HepG2 (cell line): ENCODE measurements around the gene FRMD8. TPM values are rescaled to one million over a fixed set of nuclear protein-coding genes. Genes with fewer than 3 reads are reported as not detected.

Experiments
- ARNT2 ChIP-seq: sonication (generic); formaldehyde crosslinking; IDR thresholded peaks from 2 replicates; pipeline ENCODE4 v1.8.0; 2022; ENCODE audit warnings: mild to moderate bottlenecking, low read depth, missing genetic modification reagents, moderate library complexity
- HDAC2 ChIP-seq: sonication (generic); formaldehyde crosslinking; IDR thresholded peaks from 2 replicates; pipeline ENCODE4 v1.4.0; 2020; ENCODE audit warnings: missing genetic modification reagents
- HNF4A ChIP-seq: sonication (generic); formaldehyde crosslinking; IDR thresholded peaks from 2 replicates; pipeline ENCODE4 v1.4.0; 2020; ENCODE audit warnings: missing genetic modification reagents
- HNRNPLL ChIP-seq: fragments of 200-400 bp; formaldehyde crosslinking; IDR thresholded peaks from 2 replicates; pipeline ENCODE4 v1.6.1; 2017; ENCODE audit warnings: mild to moderate bottlenecking, low read depth, low read length; ENCODE audit not compliant: poor library complexity, severe bottlenecking
- JUN ChIP-seq: sonication (generic); formaldehyde crosslinking; IDR thresholded peaks from 2 replicates; pipeline ENCODE4 v1.4.0; 2020; ENCODE audit warnings: mild to moderate bottlenecking, missing genetic modification reagents
- NFE2 ChIP-seq: sonication (generic); formaldehyde crosslinking; IDR thresholded peaks from 2 replicates; pipeline ENCODE4 v1.4.0; 2020; ENCODE audit warnings: missing genetic modification reagents
- RBFOX2 ChIP-seq: fragments of 200-400 bp; formaldehyde crosslinking; IDR thresholded peaks from 2 replicates; pipeline ENCODE4 v1.6.1; 2017; ENCODE audit warnings: low read depth, mild to moderate bottlenecking, low read length
- SIN3B ChIP-seq: fragments of 150-350 bp; IDR thresholded peaks from 2 replicates; pipeline ENCODE4 v1.6.1; 2014; ENCODE audit warnings: low read length
- SP5 ChIP-seq: IDR thresholded peaks from 2 replicates; pipeline ENCODE4 v1.6.1; 2016; ENCODE audit warnings: low read depth, borderline replicate concordance
- TP53 ChIP-seq: sonication (generic); formaldehyde crosslinking; conservative IDR thresholded peaks from 2 replicates; pipeline ENCODE4 v1.4.0; 2020; ENCODE audit warnings: missing genetic modification reagents
- XRCC5 ChIP-seq: fragments of 200-400 bp; formaldehyde crosslinking; optimal IDR thresholded peaks from 2 replicates; pipeline ENCODE3; 2017; ENCODE audit warnings: mild to moderate bottlenecking, low read length
- ZBTB8A ChIP-seq: sonication (generic); formaldehyde crosslinking; IDR thresholded peaks from 2 replicates; pipeline ENCODE4 v1.4.0; 2020; ENCODE audit warnings: mild to moderate bottlenecking, low read depth, missing genetic modification reagents, borderline replicate concordance
- ZNF224 ChIP-seq: sonication (generic); formaldehyde crosslinking; IDR thresholded peaks from 2 replicates; pipeline ENCODE4 v1.5.0; 2020; ENCODE audit warnings: mild to moderate bottlenecking, missing genetic modification reagents
- ZNF3 ChIP-seq: IDR thresholded peaks from 2 replicates; pipeline ENCODE4 v1.7.0; 2017; ENCODE audit warnings: inconsistent platforms
- ZNF432 ChIP-seq: sonication (generic); formaldehyde crosslinking; IDR thresholded peaks from 2 replicates; pipeline ENCODE4 v1.5.0; 2020; ENCODE audit warnings: missing genetic modification reagents, mild to moderate bottlenecking, borderline replicate concordance
- ZNF607 ChIP-seq: sonication (generic); formaldehyde crosslinking; IDR thresholded peaks from 2 replicates; pipeline ENCODE4 v1.5.1; 2020; ENCODE audit warnings: missing genetic modification reagents, mild to moderate bottlenecking, borderline replicate concordance
- ZNF782 ChIP-seq: sonication (generic); formaldehyde crosslinking; IDR thresholded peaks from 2 replicates; pipeline ENCODE4 v1.4.0; 2020; ENCODE audit warnings: missing genetic modification reagents, mild to moderate bottlenecking, borderline replicate concordance
- ZZZ3 ChIP-seq: sonication (generic); formaldehyde crosslinking; IDR thresholded peaks from 2 replicates; pipeline ENCODE4 v1.4.0; 2020; ENCODE audit warnings: missing genetic modification reagents, mild to moderate bottlenecking, borderline replicate concordance
- polyA plus RNA-seq, 8 experiments: library from polyadenylated mRNA; depleted of rRNA in 3 of 8; stranded (reverse) in 7 of 8; unstranded in 1 of 8; fragments of >200 nt; fragmentation: Illumina TruSeq in 4 of 8; extraction: Trizol in 4 of 8; gene quantifications; 2 replicates each; pipeline versions ENCODE4 v1.2.1 to v1.2.3, GENCODE V29; 2011 to 2016; ENCODE audit warnings: low read depth in 4 of 8, missing spikeins in 1 of 8, mixed read lengths in 1 of 8; ENCODE audit not compliant: insufficient read depth in 1 of 8
- total RNA-seq, 5 experiments: library from RNA; depleted of rRNA; stranded (reverse); fragments of >200 nt; fragmentation: Illumina TruSeq; extraction: Trizol; gene quantifications; 2 replicates each; pipeline ENCODE4 v1.2.3, GENCODE V29; 2016; ENCODE audit warnings: low read depth in 1 of 5
- TF ChIP-seq, protein P1 (sequence below): IDR thresholded peaks from 2 replicates; pipeline ENCODE4 v1.6.1; 2012; ENCODE audit warnings: low read depth, low read length, improper control_type of control experiment
- TF ChIP-seq, protein P2 (sequence below): sonication (generic); formaldehyde crosslinking; IDR thresholded peaks from 2 replicates; pipeline ENCODE4 v1.5.1; 2020; ENCODE audit warnings: mild to moderate bottlenecking, missing genetic modification reagents, moderate library complexity

The FRMD8 gene
- total and polyA plus RNA-seq, 2 of the 13 experiments (the other 11 are each of a cell fraction or from before 2014, with no cell fraction given) = 5.8 to 20.6 TPM

GRCh38 chr11:65418681-65419459 is 32.4 kb downstream of the FRMD8 start (continued):
- TF ChIP-seq HDAC2 (CRISPR knock-in tag) = peak; percentile 48
- TF ChIP-seq HNRNPLL = peak; percentile 56
- no peak; the same call in none of the 2 replicates for TF ChIP-seq TP53 (CRISPR knock-in tag)
- peak; percentile 67; the same call in 1 of the 2 replicates for TF ChIP-seq ZNF607 (CRISPR knock-in tag)
- no peak for TF ChIP-seq XRCC5
- TF ChIP-seq ZNF782 (CRISPR knock-in tag) = no peak
- no peak for TF ChIP-seq ZNF3
- TF ChIP-seq, protein P1, sequence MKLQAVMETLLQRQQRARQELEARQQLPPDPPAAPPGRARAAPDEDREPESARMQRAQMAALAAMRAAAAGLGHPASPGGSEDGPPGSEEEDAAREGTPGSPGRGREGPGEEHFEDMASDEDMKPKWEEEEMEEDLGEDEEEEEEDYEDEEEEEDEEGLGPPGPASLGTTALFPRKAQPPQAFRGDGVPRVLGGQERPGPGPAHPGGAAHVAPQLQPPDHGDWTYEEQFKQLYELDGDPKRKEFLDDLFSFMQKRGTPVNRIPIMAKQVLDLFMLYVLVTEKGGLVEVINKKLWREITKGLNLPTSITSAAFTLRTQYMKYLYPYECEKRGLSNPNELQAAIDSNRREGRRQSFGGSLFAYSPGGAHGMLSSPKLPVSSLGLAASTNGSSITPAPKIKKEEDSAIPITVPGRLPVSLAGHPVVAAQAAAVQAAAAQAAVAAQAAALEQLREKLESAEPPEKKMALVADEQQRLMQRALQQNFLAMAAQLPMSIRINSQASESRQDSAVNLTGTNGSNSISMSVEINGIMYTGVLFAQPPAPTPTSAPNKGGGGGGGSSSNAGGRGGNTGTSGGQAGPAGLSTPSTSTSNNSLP = peak; percentile 34; the same call in 1 of the 2 replicates
- peak; percentile 86 for TF ChIP-seq RBFOX2
- no peak for TF ChIP-seq ZNF432 (CRISPR knock-in tag)
- no peak for TF ChIP-seq ZBTB8A (CRISPR knock-in tag)
- TF ChIP-seq SIN3B = no peak
- TF ChIP-seq ZZZ3 (CRISPR knock-in tag) = no peak
- TF ChIP-seq ARNT2 (CRISPR knock-in tag) = peak; percentile 78; the same call in 1 of the 2 replicates
- peak; percentile 99 for TF ChIP-seq NFE2 (CRISPR knock-in tag)
- 0 out of 2 replicates have a peak, but pooled peaks have one; percentile 78 for TF ChIP-seq ZNF224 (CRISPR knock-in tag)
- TF ChIP-seq, protein P2, sequence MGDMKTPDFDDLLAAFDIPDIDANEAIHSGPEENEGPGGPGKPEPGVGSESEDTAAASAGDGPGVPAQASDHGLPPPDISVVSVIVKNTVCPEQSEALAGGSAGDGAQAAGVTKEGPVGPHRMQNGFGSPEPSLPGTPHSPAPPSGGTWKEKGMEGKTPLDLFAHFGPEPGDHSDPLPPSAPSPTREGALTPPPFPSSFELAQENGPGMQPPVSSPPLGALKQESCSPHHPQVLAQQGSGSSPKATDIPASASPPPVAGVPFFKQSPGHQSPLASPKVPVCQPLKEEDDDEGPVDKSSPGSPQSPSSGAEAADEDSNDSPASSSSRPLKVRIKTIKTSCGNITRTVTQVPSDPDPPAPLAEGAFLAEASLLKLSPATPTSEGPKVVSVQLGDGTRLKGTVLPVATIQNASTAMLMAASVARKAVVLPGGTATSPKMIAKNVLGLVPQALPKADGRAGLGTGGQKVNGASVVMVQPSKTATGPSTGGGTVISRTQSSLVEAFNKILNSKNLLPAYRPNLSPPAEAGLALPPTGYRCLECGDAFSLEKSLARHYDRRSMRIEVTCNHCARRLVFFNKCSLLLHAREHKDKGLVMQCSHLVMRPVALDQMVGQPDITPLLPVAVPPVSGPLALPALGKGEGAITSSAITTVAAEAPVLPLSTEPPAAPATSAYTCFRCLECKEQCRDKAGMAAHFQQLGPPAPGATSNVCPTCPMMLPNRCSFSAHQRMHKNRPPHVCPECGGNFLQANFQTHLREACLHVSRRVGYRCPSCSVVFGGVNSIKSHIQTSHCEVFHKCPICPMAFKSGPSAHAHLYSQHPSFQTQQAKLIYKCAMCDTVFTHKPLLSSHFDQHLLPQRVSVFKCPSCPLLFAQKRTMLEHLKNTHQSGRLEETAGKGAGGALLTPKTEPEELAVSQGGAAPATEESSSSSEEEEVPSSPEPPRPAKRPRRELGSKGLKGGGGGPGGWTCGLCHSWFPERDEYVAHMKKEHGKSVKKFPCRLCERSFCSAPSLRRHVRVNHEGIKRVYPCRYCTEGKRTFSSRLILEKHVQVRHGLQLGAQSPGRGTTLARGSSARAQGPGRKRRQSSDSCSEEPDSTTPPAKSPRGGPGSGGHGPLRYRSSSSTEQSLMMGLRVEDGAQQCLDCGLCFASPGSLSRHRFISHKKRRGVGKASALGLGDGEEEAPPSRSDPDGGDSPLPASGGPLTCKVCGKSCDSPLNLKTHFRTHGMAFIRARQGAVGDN (CRISPR knock-in tag) = peak; percentile 97
- peak; percentile 77; the same call in 1 of the 2 replicates for TF ChIP-seq JUN (CRISPR knock-in tag)
- TF ChIP-seq HNF4A (CRISPR knock-in tag) = peak; percentile 86
- peak; percentile 96 for TF ChIP-seq SP5
